ENCODE measurements around the gene PER2. TPM values are rescaled to one million over a fixed set of nuclear protein-coding genes. Genes with fewer than 3 reads are reported as not detected.

PER2 gene
- total RNA-seq, 4 donors from 2014 or later, result 6.2 to 28.0 (median 12.0) TPM

DNA sequence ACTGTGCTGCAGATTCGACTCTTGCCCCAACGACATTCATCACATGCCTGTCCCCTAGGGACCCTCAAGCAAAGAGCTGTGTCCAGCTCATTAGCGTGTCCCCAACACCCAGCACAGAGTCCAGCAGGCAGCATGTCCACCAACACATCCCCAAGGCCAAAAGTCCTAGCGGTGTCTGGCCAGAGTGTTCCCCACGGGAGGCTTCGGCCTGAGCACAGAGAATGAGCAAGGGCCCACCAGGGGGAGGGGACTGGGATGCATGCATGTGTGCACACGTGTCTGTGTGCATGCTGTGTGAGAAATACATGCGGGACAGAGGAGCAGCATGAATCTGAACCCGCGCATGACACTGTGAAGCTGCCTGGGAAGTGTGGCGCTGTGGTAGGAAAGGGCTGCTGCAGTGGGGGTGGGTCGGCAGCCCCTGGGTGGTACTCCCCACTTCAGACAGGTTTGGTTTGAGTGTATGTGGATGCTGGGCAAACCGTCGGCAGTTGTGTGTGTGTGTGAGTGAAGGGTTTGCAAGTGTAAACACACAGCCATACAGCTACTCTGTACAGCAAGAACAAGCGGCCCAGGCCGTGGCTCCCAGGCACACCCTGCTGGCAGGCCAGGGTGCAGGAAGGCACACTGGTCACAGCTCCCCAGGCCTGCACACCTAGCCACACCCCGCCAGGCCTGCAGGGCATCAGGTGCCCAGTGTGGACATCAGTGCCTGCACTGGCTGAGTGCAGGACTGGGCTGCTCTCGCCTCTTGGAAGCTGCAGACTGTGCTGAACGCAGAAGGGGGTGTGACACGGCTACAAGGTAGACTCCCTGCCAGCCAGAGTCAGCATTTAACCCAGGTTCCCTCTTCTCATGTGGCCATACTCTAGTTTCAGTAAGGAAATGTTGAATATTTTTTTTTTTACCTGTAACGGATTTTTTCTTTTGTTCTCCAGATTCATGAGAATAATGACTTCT lies 29.1 kb downstream of the PER2 start:
- Histone ChIP-seq H3K27me3 (no peaks in the 10 kb centered on the region), H3K9me3 (no peaks in the 10 kb centered on the region), H3K4me3 (no peak overlapping the region), H3K4me1 (peaks cover 11 to 32% (median 18%) of the 10 kb centered on the region in 3 donors), H3K27ac (no peak overlapping the region), H3K36me3 (peaks cover 23 to 92% (median 43%) of the 10 kb centered on the region in 3 donors)
- intact Hi-C loops (cut with DNase I), result no loop called here
- DNase-seq, result no peak
- WGBS, 2 donors, result 83% methylated on average over 11 of the region's 21 CpGs
- TF ChIP-seq, protein P1, sequence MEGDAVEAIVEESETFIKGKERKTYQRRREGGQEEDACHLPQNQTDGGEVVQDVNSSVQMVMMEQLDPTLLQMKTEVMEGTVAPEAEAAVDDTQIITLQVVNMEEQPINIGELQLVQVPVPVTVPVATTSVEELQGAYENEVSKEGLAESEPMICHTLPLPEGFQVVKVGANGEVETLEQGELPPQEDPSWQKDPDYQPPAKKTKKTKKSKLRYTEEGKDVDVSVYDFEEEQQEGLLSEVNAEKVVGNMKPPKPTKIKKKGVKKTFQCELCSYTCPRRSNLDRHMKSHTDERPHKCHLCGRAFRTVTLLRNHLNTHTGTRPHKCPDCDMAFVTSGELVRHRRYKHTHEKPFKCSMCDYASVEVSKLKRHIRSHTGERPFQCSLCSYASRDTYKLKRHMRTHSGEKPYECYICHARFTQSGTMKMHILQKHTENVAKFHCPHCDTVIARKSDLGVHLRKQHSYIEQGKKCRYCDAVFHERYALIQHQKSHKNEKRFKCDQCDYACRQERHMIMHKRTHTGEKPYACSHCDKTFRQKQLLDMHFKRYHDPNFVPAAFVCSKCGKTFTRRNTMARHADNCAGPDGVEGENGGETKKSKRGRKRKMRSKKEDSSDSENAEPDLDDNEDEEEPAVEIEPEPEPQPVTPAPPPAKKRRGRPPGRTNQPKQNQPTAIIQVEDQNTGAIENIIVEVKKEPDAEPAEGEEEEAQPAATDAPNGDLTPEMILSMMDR (IDR thresholded peaks at IDR 0.05), result no peak
- TF ChIP-seq POLR2A (IDR thresholded peaks at IDR 0.05), result no peak

DNA sequence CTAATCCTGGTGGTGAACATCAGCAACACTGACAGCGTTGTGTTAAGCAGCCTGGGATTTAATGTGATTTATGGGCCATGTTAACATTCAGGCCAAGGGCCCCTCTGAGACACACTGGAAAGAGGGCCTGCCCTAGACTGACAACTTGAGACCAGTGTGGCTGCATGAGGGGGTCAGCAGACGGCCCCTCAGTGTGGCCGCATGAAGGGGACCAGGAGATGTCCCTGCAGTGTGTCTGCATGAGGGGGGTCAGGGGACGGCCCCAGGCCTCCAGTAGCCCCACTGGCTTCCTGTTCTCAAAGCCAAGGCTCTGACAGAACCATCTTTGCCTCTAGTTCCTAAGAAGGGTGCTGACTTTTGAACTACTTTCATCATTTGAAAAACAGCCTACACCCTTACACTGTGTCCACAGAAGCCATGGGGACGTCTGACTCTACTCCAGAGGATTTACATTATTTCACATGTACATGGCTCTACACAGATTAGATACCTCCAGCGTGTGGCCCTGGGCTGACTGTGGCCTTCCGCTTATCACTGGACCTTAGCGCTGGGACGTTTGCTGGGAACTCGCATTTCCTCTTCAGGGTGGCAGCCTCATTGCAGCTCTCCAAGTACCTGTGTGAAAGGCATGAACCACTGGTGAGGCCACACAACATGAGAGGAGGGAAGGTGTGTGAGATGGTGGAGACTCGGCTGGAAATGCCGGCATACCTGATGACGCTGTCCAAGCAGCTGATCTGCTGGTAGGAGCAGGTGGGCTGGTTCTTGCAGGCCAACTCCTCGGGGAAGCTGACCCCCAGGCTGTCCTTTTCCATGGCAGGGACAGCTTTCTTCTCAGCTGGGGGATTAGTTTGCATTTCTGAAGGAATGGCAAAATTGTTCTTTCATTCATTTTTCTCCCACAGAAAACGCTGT lies 30.4 kb downstream of the PER2 start:
- intact Hi-C loops (cut with DNase I), result no loop called here
- DNase-seq, result no peak
- Histone ChIP-seq H3K27ac (no peak overlapping the region), H3K4me3 (no peak overlapping the region), H3K27me3 (no peaks in the 10 kb centered on the region), H3K9me3 (no peaks in the 10 kb centered on the region), H3K36me3 (peaks cover 30 to 99% (median 47%) of the 10 kb centered on the region in 3 donors), H3K4me1 (peaks cover 4 to 19% (median 7%) of the 10 kb centered on the region in 3 donors)
- 90 to 95% methylated on average over 3 to 10 of the region's 15 CpGs for WGBS, 2 donors
- TF ChIP-seq, protein P1 (IDR thresholded peaks at IDR 0.05), result no peak

DNA sequence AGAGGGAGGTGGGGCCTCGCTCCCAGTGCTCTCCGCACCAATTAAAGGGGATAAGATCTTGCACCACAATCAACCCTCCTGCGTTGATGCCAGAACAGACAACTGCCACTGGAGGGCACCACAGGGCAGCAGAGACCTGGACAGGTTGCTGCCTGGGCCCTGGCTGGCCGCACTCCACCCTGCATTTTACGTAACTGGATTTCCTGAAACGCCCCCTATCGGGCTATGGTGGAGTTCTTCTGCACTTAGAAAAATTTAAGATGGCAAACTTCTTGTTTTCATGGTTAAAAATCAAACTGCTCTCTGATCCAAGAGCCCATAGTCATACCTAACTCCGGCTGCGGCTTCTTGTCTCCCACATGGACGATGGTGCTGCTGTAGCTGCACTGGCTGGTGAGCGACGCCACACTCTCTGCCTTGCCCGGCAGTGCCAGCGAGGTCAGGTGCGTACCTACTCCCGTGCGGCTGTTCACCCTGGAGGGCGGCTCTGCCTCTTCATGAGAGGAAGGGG lies 31.8 kb downstream of the PER2 start:
- Histone ChIP-seq H3K9me3 (no peaks in the 10 kb centered on the region), H3K27ac (no peak overlapping the region), H3K4me1 (peaks cover 0 to 11% (median 0%) of the 10 kb centered on the region in 3 donors), H3K36me3 (peaks cover 28 to 99% (median 52%) of the 10 kb centered on the region in 3 donors), H3K4me3 (no peak overlapping the region), H3K27me3 (no peaks in the 10 kb centered on the region)
- WGBS, 2 donors, result 67 to 72% methylated on average over 3 to 11 of the region's 18 CpGs
- peak; percentile 22 for DNase-seq
- no peak for TF ChIP-seq POLR2A (IDR thresholded peaks at IDR 0.05)
- TF ChIP-seq, protein P1 (IDR thresholded peaks at IDR 0.05), result peak; percentile 78 to 96 (median 90)
- intact Hi-C loops (cut with DNase I), result no loop called here

DNA sequence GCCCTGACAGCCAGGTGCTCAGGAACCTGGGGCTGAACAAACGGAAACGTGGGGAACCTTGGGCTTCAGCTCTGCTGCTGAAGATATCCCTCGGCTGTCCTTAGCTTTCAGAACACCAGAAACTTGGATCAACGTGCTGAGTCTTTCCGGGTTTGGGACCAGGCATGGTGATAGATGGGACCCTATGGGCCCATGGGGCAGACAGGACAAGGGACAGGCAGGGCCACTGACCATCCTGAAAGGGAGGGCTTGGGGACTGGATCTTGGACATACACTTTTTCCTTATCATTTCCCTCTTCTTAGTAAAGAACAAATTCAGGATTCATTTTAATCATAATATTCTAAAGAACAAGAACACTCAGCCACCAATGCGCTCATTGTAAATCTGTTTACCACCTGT lies 32.3 kb downstream of the PER2 start:
- intact Hi-C loops (cut with DNase I), result no loop called here
- Histone ChIP-seq H3K9me3 (no peaks in the 10 kb centered on the region), H3K4me3 (no peak overlapping the region), H3K27me3 (no peaks in the 10 kb centered on the region), H3K4me1 (peaks cover 0 to 9% (median 0%) of the 10 kb centered on the region in 3 donors), H3K36me3 (peaks cover 25 to 99% (median 52%) of the 10 kb centered on the region in 3 donors), H3K27ac (no peak overlapping the region)
- TF ChIP-seq, protein P1 (IDR thresholded peaks at IDR 0.05), result no peak
- 71 to 81% methylated on average over 6 of the region's 6 CpGs for WGBS, 2 donors
- no peak for DNase-seq

Data from esophagus squamous epithelium (tissue), 5 donors.